ENCODE data around the gene ZNF682.
"Not testable (repeated sequence)": the region's sequence is repeated elsewhere in the genome, so short reads cannot be mapped to it uniquely, and the experiment has no call there.

The ZNF682 gene

GRCh38 chr19:19966862-19967261, 72.4 kb downstream of the ZNF682 start:
- no peak for DNase-seq

- DNase-seq, result not testable (repeated sequence)
Observed at GRCh38 chr19:19966126-19966525, 73.2 kb downstream of the ZNF682 start.

GRCh38 chr19:19964416-19964815, 74.9 kb downstream of the ZNF682 start:
- no peak for DNase-seq

GRCh38 chr19:19959151-19959799, 80.0 kb downstream of the ZNF682 start:
- DNase-seq, result peak; percentile 42

GRCh38 chr19:19957766-19958165, 81.5 kb downstream of the ZNF682 start:
- DNase-seq, result not testable (repeated sequence)

- no peak for DNase-seq
Observed at GRCh38 chr19:19956434-19957075, 82.8 kb downstream of the ZNF682 start.

- DNase-seq, result no peak
Observed at GRCh38 chr19:19955208-19955607, 84.1 kb downstream of the ZNF682 start.

Data from inflammatory macrophage treated with lipopolysaccharide for 4 hours (primary cell).